DMS 273 treated with DMSO at 0.1 percent for 48 hours (cell line): ENCODE measurements around the gene NKX6-2.
"Not testable (repeated sequence)": the region's sequence is repeated elsewhere in the genome, so short reads cannot be mapped to it uniquely, and the experiment has no call there.

Experiments
- DNase-seq: peaks from one replicate; lab custom pipeline; 2025; lab: John Stamatoyannopoulos, UW

The NKX6-2 gene

GRCh38 chr10:132779549-132780294 is 6.2 kb downstream of the NKX6-2 start:
- no peak for DNase-seq

- no peak for DNase-seq
Observed at GRCh38 chr10:132777441-132777840, 8.5 kb downstream of the NKX6-2 start.

- DNase-seq = no peak
Observed at GRCh38 chr10:132776821-132777220, 9.1 kb downstream of the NKX6-2 start.

- no peak for DNase-seq
Observed at GRCh38 chr10:132776186-132776585, 9.8 kb downstream of the NKX6-2 start.

GRCh38 chr10:132774902-132775863 is 10.8 kb downstream of the NKX6-2 start:
- no peak for DNase-seq

- no peak for DNase-seq
Observed at GRCh38 chr10:132774181-132774901, 11.6 kb downstream of the NKX6-2 start.

- DNase-seq = not testable (repeated sequence)
Observed at GRCh38 chr10:132772816-132773215, 13.1 kb downstream of the NKX6-2 start.

- no peak for DNase-seq
Observed at GRCh38 chr10:132770061-132771021, 15.6 kb downstream of the NKX6-2 start.

GRCh38 chr10:132768346-132769248 is 17.4 kb downstream of the NKX6-2 start:
- DNase-seq = no peak

- no peak for DNase-seq
Observed at GRCh38 chr10:132766291-132766690, 19.7 kb downstream of the NKX6-2 start.

- no peak for DNase-seq
Observed at GRCh38 chr10:132765435-132765834, 20.5 kb downstream of the NKX6-2 start.

GRCh38 chr10:132764108-132764507 is 21.8 kb downstream of the NKX6-2 start:
- no peak for DNase-seq

GRCh38 chr10:132763545-132763944 is 22.4 kb downstream of the NKX6-2 start:
- no peak for DNase-seq

- DNase-seq = no peak
Observed at GRCh38 chr10:132762267-132762666, 23.7 kb downstream of the NKX6-2 start.

GRCh38 chr10:132761395-132762060 is 24.4 kb downstream of the NKX6-2 start:
- DNase-seq = no peak

- DNase-seq = no peak
Observed at GRCh38 chr10:132758865-132759264, 27.1 kb downstream of the NKX6-2 start.

GRCh38 chr10:132757171-132757570 is 28.8 kb downstream of the NKX6-2 start:
- no peak for DNase-seq

- no peak for DNase-seq
Observed at GRCh38 chr10:132756591-132756990, 29.4 kb downstream of the NKX6-2 start.

GRCh38 chr10:132755166-132755711 is 30.7 kb downstream of the NKX6-2 start:
- no peak for DNase-seq
